Activated T-cell treated with anti-CD3 and anti-CD28 coated beads for 48 hours (primary cell): Measurements from ENCODE around the gene BAIAP3.

Source experiments
- DNase-seq: peaks from one replicate; pipeline ENCODE4 v3.0.0-alpha.2; 2020; ENCODE audit warnings: low read depth

BAIAP3 gene

DNA sequence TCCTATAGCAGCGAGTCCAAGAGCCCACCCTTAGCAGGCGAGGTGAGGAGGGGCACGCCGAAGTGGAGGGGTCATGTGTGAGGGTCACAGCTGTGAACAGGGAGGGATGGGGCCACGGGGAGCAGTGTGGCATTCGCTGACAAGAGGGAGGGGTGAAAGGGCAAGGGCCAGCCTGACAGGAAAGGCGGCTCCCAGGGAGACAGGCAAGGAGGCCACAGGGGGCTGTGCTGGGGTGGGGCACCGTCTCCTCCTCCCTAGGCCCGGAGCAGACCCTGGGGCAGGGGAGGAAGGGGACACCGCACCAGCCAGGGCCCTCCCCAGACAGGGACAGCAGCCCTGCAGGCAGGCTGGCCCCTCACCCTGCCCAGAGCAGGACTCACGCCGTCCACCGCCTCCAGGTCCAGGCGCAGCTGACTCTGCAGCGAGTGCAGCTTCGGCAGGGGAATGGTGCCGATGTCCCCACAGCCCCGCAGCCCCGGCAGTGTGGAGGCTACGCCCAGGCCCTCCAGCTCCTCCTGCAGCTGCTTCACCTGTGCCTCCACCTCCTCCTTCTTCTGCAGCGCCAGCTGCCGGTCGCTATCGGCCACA is 33.4 kb downstream of the BAIAP3 start:
- no peak for DNase-seq

DNA sequence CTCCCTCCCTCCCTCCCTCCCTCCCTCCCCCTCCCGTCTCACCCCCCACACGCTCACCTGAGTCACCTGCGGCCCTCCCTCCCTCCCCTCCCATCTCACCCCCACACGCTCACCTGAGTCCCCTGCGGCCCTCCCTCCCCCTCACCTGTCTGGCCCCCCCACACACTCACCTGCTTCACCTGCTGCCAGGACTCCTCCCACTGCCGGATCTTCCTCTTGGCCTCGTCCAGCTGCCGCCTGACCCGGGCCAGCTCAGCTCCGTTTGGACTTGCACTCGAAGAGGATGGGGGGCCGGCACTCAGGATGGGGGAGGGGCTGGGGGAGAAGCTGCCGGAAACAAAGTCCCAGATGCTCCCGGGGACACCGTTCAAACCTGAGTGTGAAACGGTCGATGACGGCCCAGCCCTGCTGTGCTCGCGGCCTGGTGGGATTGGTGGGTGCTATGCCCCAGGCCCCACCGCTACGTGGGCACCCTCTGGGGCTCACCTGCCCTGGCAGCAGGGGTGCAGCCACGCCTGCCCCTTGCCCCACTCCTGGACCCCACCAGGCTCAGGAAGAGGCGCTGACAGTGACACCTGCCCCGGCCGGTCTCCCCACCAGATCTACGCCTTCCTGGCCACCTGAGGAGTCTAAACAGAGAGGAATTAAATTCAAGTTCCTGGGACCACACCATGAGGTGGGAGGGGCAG is 34.2 kb downstream of the BAIAP3 start:
- DNase-seq: no peak

DNA sequence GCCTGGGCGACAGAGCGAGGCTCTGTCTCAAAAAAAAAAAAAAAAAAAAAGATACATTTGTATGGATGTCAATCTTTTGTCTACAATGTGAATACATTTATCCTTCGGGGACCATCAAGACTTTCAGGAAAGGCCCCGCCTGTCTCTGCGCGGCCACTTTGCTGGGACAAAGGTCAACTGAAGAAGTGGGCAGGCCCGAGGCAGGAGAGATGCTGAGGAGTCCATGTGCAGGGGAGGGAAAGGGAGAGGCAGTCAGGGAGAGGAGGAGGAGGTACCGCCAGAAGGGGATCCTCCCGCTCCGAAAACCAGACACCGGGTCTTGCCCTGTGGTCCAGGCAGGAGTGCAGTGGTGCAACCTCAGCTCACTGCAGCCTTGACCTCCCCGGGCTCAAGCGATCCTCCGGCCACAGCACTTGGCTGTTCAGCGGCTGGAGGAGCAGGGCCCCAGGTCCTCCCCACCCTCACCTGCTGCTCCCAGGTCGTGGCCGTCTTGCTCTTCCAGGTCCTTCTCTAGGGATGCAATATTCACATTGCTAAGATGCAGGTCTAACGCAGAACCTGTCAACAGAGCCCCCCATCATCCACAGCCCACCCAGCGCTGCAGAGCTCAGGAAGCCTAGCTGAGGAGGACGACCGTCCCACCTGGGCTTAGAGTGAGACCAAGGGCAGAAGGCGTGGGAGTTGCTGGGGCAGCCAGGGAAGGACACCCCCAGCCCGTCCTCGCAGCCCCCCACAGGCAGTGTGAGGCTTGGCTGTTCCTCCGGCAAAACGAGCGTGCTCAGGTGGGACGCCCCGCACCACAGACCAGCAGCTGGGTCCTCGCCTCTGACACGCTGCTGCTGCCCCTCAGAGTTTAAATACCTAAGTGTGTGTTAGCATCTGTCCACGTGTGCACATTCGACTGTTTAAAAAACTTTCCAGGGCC is 37.9 kb downstream of the BAIAP3 start:
- no peak for DNase-seq

DNA sequence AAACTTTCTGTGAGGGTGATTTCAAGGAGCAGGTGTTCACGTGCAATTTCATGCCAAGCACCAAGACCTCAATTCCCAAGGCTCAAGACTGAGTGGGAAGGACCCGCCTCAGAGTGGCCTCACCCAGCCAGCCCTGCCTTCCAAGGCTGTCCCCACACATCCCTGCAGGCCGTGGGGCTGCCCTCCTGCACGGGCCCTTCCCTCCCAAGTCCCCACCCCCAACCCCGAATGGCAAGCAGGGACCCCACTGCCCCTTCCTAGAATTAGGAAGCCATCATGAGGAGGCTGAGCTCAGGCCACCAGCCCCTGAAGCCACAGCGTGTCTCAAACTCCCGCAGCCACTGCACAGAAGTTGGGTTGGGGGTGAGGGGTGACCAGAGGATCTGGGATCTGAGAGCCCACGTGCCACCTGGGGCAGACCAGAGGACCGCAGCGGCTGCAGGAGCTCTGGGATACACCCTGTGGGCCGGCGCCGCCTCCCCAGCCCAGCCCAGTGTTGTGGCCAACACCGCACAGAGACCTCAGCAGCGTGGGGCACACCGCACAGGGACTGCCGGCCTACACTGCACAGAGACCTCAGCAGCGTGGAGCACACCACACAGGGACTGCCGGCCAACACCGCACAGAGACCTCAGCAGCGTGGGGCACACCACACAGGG is 39.0 kb downstream of the BAIAP3 start:
- DNase-seq: no peak

DNA sequence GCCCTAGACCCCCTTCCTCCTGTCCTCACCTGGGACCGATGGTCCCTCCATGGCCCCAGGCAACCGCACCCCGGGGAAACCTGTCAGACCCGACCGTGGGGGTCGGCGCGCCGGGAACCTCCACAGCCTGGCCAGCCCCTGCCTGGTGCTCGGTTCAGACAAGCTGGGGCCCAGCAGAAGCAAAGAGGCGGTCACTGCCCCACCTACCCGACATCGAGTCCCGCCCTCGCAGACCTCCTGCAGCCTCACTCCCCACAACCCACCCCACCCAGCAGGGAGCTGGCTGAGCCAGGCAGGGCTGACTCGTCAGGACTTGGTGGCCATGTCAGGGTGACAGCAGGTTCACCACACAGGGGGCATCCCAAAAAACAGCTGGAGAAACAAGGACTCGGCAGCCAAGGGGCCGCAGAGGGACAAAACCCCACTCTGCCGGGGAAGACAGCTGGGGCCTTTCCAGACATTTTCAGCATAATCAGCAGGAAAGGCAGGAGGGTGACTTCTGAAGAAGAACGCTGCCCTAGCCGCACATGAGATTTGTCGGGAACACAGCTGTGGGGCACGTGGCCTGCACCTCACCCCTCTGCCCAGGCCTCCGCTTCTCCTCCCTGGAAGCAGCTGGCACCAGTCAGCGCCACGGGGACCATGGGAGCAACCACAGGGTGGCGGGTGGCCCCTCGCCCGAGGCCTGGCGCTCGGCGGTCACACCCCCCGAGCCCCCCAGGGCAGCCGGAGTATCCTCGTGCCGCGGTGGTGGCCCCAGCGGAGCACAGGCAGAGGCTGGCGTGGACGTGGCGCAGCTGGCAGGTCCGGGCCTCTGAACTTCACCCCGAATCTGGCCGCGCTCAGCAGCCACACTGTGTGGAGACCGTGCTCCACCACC is 41.2 kb downstream of the BAIAP3 start:
- DNase-seq: no peak

DNA sequence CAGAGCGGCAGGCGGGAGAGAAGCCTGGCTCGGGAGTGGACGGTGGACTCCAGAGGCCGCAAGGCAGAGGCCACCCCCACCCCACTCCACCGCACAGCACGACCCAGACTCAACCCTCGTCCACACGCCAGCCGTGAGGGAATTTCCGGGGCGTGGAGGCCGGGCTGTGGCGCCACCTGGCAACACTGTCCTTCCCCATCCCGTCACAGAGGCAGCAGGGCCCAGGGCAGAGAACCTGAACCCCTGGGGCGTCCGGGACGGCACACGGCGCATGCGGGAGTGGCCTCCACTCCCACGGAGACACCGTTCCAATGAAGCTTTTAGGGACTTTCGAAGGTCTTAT is 41.8 kb downstream of the BAIAP3 start:
- no peak for DNase-seq

DNA sequence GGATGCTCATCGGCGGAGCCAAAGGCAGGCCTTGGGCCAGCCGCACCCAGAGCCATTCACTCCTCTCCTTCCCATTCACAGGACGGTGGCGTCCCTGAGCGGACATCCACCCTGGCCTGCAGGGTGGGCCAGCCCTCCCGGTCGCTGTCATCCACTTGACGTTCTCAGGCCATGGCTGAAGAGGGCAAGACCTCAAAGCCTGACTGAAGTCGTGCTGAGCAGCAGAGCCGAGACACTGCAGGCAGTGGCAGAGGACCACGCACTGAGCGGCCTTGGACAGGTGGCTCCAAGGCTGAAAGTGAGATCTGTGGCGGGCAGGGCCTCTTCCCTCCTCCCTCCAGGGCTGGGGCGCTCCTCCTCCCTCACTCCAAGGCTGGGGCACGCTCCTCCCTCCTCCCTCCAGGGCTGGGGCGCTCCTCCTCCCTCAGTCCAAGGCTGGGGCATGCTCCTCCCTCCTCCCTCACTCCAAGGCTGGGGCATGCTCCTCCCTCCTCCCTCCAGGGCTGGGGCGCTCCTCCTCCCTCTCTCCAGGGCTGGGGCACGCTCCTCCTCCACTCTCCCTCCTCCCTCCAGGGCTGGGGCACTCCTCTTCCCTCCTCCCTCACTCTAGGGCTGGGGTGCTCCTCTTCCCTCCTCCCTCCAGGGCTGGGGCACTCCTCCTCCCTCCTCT is 42.4 kb downstream of the BAIAP3 start:
- no peak for DNase-seq

DNA sequence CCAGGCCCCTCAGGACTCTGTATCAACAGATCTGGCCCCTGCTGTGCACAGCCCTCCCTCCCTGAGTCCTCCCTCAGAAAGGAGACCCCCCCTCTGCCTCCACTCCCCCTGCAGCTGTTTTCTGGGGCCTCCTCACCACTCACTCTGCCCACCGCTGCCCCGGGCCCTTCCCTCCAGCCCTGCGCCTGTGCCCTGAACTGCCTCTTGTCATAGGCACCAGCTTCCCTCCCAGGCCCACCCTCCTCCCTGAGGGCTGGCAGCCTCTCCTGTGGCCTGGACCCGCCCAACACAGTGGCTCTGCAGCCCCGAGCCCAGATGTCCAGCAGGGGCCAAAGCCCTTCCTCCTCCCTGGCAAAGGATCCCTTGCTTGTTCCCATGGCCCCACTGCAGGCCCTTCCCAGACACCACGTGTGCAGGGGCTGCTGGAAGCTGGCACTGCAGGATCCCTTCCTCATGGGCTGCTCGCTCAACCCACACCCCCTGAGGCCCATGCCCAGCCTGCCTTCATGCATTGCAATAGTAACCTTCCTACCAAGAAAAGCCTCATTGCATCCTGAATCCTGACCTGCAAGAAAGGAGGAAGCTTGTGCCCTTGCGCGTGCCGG is 44.1 kb downstream of the BAIAP3 start:
- no peak for DNase-seq

DNA sequence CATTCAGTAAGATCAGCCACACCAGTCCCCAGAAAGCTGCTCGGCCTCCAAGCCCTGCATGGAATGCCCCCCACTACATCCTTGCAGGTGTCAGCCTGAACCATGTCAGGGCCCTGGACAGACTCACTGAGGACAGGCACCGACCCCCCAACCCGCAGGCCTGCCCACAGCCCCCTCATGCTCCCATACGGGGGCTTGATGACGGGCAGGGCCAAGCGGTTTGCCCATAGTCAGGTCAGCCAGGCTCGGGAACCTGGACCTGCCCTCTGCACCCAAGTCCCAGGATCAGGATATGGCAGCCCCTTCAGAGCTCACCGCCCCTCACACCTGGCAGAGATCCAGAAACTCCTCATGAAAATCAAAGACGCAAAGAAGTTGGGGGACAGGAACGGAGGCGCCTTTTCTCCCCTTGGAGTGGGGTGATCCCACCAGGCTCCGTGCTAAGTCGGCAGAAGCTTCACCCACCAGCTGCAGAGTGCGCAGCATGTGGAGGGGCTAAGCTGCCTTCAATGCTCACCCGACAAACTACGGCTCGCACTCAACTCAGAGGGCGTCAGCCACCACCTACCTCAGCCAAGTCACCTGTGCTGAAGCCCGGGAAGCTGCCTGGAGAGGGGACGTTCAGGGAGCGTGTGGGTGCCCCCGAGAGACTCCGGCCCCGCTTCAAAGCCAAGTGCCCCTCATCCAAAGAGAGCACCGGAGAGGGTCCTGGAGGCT is 44.8 kb downstream of the BAIAP3 start:
- DNase-seq: no peak

DNA sequence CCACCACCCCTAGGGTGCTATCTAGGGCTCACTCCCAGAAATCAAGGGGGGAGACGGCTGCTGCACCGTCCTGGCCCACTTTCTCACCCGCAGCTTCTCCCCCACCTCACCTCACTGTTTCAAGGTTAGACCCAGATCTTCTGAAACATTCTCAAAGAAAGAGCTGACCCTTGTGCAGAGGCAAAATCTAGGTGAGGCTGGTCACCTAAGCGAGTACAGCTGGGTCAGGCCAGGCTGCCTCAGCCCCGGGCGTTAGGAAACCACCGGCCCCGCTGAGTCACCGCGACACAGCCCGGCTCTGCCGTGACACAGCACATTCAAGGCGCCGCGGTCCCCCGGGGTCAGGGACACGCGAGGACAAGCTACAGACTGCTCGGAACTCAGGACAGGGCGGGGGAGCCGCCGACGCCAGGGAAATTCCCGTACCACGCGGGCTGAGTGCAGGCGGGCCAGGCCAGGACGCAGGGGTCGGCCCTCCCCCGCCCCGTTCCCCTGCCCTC is 45.4 kb downstream of the BAIAP3 start:
- DNase-seq: peak; percentile 72

DNA sequence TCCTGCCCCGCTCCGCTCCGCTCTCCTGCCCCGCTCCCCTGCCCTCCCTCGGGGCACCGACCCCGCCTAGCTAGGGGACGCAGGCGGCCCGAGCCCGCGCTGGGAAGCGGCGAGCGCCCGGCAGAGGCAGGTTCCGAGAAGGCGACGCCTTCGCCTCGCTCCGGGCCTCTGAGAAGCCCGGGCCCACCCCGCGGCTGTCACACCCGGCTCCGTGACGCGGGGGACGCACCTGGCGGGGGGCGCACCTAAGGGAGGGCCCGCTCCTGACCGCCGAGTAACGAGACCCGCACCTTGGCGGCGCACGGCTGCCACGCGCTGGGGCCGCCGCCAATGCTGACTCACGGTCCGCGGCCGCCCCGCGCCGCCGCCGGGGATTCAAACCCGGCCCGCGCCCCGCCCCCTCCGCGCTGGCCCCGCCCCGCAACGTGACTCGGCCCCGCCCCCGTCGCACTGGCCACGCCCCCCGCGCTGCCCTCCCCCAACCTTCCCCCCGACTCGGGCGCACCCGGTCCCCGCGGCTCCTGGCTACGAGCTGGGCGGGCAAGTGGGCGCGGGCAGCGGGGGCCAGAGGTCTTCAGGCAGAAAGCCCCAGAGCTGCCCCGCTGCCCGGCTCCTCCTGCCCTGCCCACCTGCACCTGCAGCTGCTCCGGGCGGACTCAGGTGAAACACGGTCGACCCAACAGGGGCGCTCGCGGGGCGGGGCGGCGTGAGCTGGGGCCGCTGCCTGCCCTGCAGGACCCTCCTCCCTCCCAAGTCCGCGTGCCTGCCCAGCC is 46.0 kb downstream of the BAIAP3 start:
- DNase-seq: peak; percentile 69

DNA sequence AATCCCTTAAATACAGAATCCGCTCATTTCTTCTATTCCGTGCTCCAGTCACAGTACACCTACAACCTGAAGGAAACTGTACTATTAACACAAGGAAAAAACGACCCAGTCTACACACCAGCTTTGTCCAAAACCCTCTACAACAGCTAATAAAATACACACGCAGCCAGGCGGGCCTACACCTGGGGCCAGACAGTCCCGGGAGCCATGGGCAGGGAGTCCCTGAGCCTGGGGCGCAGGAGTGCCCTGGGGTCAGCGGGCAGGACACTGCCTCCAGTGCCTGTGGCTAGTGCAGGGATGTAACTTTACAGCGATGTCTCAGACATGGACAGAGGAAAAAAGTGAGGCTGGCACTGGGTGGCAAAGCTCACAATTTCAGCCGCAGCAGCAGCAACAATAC is 46.8 kb downstream of the BAIAP3 start:
- DNase-seq: no peak

DNA sequence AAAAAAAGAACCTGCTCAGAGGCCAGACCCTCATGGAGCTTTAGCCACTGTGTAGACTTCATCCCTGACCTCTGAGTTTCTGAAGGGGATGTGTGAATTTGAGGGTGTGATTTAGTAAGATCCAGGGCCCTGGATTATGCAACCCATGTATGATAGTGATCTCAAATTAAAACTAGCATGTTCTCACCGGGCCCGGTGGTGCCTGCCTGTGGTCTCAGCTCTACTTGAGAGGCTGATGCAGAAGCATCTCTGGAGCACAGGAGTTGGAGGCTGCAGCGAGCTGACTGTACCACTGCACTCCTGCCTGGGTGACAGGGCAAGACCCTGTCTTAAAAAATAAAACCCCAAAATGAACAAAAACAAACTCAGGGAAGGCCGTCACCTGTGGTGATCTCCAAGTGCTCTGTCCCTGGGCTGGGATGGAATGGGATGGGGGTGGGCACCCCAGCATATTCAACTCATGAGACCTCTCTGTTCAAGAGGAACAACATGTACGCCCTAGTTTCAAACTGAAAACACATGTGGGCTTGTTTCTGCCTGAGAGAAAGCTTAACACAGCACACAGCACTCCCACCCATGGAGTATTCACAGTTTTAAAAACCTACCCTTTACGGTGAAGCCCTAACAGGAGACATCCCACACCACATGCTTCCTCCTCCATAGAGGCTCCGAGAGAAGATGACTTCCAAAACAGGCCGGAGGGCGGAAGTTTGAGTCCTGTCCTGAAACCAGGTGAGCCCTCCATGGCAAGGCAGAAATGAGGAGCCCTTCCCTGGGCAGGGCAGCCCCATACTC is 48.4 kb downstream of the BAIAP3 start:
- no peak for DNase-seq

DNA sequence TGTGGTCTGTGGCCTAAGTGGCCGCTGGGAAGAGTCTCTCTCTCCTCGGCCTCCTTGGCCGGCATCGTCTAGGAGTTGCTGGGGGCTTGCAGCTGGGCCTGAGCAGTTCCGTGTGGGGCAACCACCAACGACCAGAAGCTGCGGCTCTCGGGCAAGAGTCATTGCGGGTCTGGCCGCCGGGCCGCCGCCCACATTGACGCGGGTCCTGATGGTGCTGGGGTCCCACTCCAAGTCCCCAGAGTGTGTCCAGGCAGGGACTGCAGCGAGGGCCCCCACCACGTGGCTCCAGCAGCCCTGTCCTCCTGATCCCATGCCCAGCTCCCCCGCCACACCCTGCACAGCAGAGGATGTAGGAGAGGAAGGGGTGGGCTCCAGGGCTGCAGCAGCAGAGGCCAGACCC is 50.1 kb downstream of the BAIAP3 start:
- DNase-seq: no peak

DNA sequence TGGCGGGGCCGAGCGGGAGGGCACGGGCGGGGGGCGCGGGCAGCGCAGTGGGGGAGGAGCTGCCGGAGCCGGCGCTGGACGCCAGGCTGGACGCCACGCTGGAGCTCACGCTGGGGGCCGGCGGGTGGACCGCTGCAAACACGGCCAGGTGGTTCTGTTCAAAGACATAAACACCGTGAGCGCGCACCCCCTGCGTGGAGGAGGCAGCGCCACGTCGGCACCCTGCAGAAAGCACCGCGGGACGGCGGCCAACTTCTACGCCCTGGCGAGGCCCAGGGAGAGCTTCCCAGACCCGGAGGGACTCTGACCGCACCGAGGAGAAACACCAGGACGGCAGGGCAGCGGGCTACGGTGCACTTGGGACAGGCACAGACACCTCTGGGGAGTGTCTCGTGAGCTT is 51.8 kb downstream of the BAIAP3 start:
- no peak for DNase-seq

DNA sequence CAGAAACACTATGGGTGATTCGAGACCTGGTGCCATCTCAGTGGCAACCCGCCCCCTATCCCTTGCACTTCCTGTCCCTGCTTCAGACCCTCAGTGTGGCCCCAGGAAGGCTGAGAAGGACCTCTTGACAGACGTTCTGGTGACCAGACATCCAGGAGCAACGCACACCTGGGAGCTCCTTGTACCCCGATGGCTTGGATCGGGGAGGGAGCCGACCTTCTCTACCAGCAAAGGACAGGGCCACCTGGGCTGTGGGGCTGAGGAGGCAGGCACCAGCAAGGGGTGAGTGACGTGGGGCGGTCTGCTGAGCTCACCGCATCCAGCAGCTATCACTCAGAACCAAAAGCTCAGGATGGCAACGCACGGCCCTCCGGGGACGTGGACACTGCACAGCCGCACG is 53.9 kb downstream of the BAIAP3 start:
- no peak for DNase-seq

DNA sequence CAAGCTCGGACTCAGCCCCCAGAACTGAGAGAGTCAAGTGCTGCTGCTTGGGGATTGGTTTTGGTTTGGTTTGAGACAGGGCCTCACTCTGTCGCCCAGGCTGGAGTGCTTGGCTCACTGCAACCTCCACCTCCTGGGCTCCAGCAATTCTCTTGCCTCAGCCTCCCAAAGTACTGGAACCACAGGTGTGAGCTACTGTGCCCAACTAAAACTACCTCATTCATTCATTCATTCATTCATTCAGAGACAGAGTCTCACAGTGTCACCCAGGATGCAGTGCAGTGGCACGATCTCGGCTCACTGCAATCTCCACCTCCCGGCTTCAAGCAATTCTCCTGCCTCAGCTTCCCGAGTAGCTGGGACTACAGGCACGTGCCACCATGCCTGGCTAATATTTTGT is 56.3 kb downstream of the BAIAP3 start:
- no peak for DNase-seq

DNA sequence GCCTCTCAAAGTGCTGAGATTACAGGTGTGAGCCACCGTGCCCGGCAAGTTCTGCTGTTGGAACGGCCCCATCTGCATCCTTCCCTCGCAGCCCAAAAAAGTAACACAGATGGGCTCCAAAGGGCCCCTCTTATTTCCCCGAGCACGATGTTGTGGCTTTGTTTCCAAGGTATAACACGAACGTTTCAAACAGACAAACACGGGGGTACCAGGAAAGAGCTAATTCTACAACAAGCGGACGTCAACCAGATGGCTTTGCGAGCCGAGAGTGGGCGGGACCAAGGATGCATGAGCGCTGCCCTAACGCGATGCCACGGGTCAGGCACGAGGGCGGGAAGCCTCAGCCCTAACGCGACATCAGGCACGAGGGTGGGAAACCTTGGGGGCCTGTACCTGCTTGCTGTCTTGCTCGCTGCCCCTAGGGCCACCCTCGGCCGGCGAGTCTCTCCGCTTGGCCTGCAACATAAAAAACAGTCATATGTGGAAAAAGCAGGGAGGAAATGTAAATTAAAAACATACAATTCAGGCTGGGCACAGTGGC is 56.9 kb downstream of the BAIAP3 start:
- DNase-seq: no peak
